ENCODE results near the gene B3GALT4. TPM values are rescaled to one million over a fixed set of nuclear protein-coding genes. Genes with fewer than 3 reads are reported as not detected.

Gene B3GALT4
- total and polyA plus RNA-seq, 2 donors: 9.0 to 14.9 TPM

- no peak overlapping the region for H3K4me3 ChIP-seq (ENCODE audit: low read length in 2 of 2)
- WGBS: 97% methylated on average over 8 of the region's 8 CpGs
- no peaks in the 10 kb centered on the region for H3K9me3 ChIP-seq (ENCODE audit: control insufficient read depth in 2 of 2, insufficient read depth in 1 of 2, low read length in 1 of 2)
- H3K36me3 ChIP-seq (ENCODE audit: control insufficient read depth in 2 of 2, insufficient read depth in 2 of 2, low read length in 1 of 2): peaks cover 38 to 63% of the 10 kb centered on the region in 2 donors
- H3K27ac ChIP-seq (ENCODE audit: low read depth in 1 of 2, low read length in 1 of 2): no peak overlapping the region
- no peak for DNase-seq (ENCODE audit: low read depth in 6 of 9, low spot score in 9 of 9)
- peaks cover under 1 to 5% of the 10 kb centered on the region in 2 donors for H3K4me1 ChIP-seq (ENCODE audit: control insufficient read depth in 2 of 2, insufficient read depth in 2 of 2, low read length in 2 of 2)
- no peaks in the 10 kb centered on the region for H3K27me3 ChIP-seq (ENCODE audit: control insufficient read depth in 2 of 2, insufficient read depth in 1 of 2, low read length in 1 of 2)
Measured at GRCh38 chr6:33305052-33305451, 28.1 kb downstream of the B3GALT4 start.

- no peaks in the 10 kb centered on the region for H3K27me3 ChIP-seq (ENCODE audit: control insufficient read depth in 2 of 2, insufficient read depth in 1 of 2, low read length in 1 of 2)
- WGBS: 96% methylated on average over 4 of the region's 4 CpGs
- no peak overlapping the region for H3K4me3 ChIP-seq (ENCODE audit: low read length in 2 of 2)
- peaks cover 40 to 70% of the 10 kb centered on the region in 2 donors for H3K36me3 ChIP-seq (ENCODE audit: control insufficient read depth in 2 of 2, insufficient read depth in 2 of 2, low read length in 1 of 2)
- H3K4me1 ChIP-seq (ENCODE audit: control insufficient read depth in 2 of 2, insufficient read depth in 2 of 2, low read length in 2 of 2): no peaks in the 10 kb centered on the region
- no peaks in the 10 kb centered on the region for H3K9me3 ChIP-seq (ENCODE audit: control insufficient read depth in 2 of 2, insufficient read depth in 1 of 2, low read length in 1 of 2)
- no peak overlapping the region for H3K27ac ChIP-seq (ENCODE audit: low read depth in 1 of 2, low read length in 1 of 2)
- no peak for DNase-seq (ENCODE audit: low read depth in 6 of 9, low spot score in 9 of 9)
Measured at GRCh38 chr6:33306356-33306755, 29.4 kb downstream of the B3GALT4 start.

GRCh38 chr6:33312361-33313104 is 35.6 kb downstream of the B3GALT4 start:
- peaks cover 16 to 34% of the 10 kb centered on the region in 2 donors for H3K4me1 ChIP-seq (ENCODE audit: control insufficient read depth in 2 of 2, insufficient read depth in 2 of 2, low read length in 2 of 2)
- H3K27ac ChIP-seq (ENCODE audit: low read depth in 1 of 2, low read length in 1 of 2): peak overlapping the region; percentile 92 to 98
- H3K9me3 ChIP-seq (ENCODE audit: control insufficient read depth in 2 of 2, insufficient read depth in 1 of 2, low read length in 1 of 2): peaks cover 0 to 4% of the 10 kb centered on the region in 2 donors
- H3K36me3 ChIP-seq (ENCODE audit: control insufficient read depth in 2 of 2, insufficient read depth in 2 of 2, low read length in 1 of 2): peaks cover 8 to 33% of the 10 kb centered on the region in 2 donors
- DNase-seq (ENCODE audit: low read depth in 6 of 9, low spot score in 9 of 9): peak in 7 of 9 donors; percentile 62 to 92 (median 79)
- H3K27me3 ChIP-seq (ENCODE audit: control insufficient read depth in 2 of 2, insufficient read depth in 1 of 2, low read length in 1 of 2): no peaks in the 10 kb centered on the region
- 20% methylated on average over 29 of the region's 29 CpGs for WGBS
- H3K4me3 ChIP-seq (ENCODE audit: low read length in 2 of 2): peak overlapping the region; percentile 65 to 94

GRCh38 chr6:33313105-33313708 is 36.3 kb downstream of the B3GALT4 start:
- WGBS: under 1% methylated on average over 33 of the region's 33 CpGs

GRCh38 chr6:33313709-33314514 is 37.0 kb downstream of the B3GALT4 start, which contains the start of gene TAPBP:
TSS of gene TAPBP (minus strand) at chr6:33314078. CDS start at chr6:33314041, 37 bp downstream.
- Histone ChIP-seq H3K4me3 (ENCODE audit: low read length in 2 of 2) (peak within 1 kb of the TSS; percentile 65 to 94), H3K36me3 (ENCODE audit: control insufficient read depth in 2 of 2, insufficient read depth in 2 of 2, low read length in 1 of 2) (peaks cover 5 to 31% of the 10 kb centered on the region in 2 donors), H3K4me1 (ENCODE audit: control insufficient read depth in 2 of 2, insufficient read depth in 2 of 2, low read length in 2 of 2) (peaks cover 16 to 43% of the 10 kb centered on the region in 2 donors), H3K27ac (ENCODE audit: low read depth in 1 of 2, low read length in 1 of 2) (peak within 1 kb of the TSS; percentile 92 to 98), H3K9me3 (ENCODE audit: control insufficient read depth in 2 of 2, insufficient read depth in 1 of 2, low read length in 1 of 2) (peaks cover 0 to 4% of the 10 kb centered on the region in 2 donors), H3K27me3 (ENCODE audit: control insufficient read depth in 2 of 2, insufficient read depth in 1 of 2, low read length in 1 of 2) (no peaks in the 10 kb centered on the region)
- DNase-seq (ENCODE audit: low read depth in 6 of 9, low spot score in 9 of 9): peak in 7 of 9 donors; percentile 56 to 90 (median 75)
- under 1% methylated on average over 47 of the region's 47 CpGs for WGBS

More at GRCh38 chr6:33313105-33313708, 36.3 kb downstream of the B3GALT4 start:
- DNase-seq (ENCODE audit: low read depth in 6 of 9, low spot score in 9 of 9): peak in 4 of 9 donors; percentile 33 to 69 (median 44)
- Histone ChIP-seq H3K4me1 (ENCODE audit: control insufficient read depth in 2 of 2, insufficient read depth in 2 of 2, low read length in 2 of 2) (peaks cover 16 to 36% of the 10 kb centered on the region in 2 donors), H3K4me3 (ENCODE audit: low read length in 2 of 2) (peak overlapping the region; percentile 65 to 94), H3K9me3 (ENCODE audit: control insufficient read depth in 2 of 2, insufficient read depth in 1 of 2, low read length in 1 of 2) (peaks cover 0 to 4% of the 10 kb centered on the region in 2 donors), H3K36me3 (ENCODE audit: control insufficient read depth in 2 of 2, insufficient read depth in 2 of 2, low read length in 1 of 2) (peaks cover 6 to 32% of the 10 kb centered on the region in 2 donors), H3K27ac (ENCODE audit: low read depth in 1 of 2, low read length in 1 of 2) (peak overlapping the region; percentile 92 to 98), H3K27me3 (ENCODE audit: control insufficient read depth in 2 of 2, insufficient read depth in 1 of 2, low read length in 1 of 2) (no peaks in the 10 kb centered on the region)

GRCh38 chr6:33314515-33314942 is 37.6 kb downstream of the B3GALT4 start:
- H3K36me3 ChIP-seq (ENCODE audit: control insufficient read depth in 2 of 2, insufficient read depth in 2 of 2, low read length in 1 of 2): peaks cover 11 to 33% of the 10 kb centered on the region in 2 donors
- H3K4me3 ChIP-seq (ENCODE audit: low read length in 2 of 2): peak overlapping the region; percentile 65 to 94
- H3K4me1 ChIP-seq (ENCODE audit: control insufficient read depth in 2 of 2, insufficient read depth in 2 of 2, low read length in 2 of 2): peaks cover 19 to 49% of the 10 kb centered on the region in 2 donors
- H3K27ac ChIP-seq (ENCODE audit: low read depth in 1 of 2, low read length in 1 of 2): peak overlapping the region; percentile 92 to 98
- no peaks in the 10 kb centered on the region for H3K27me3 ChIP-seq (ENCODE audit: control insufficient read depth in 2 of 2, insufficient read depth in 1 of 2, low read length in 1 of 2)
- DNase-seq (ENCODE audit: low read depth in 6 of 9, low spot score in 9 of 9): peak in 5 of 9 donors; percentile 42 to 82 (median 65)
- 8% methylated on average over 10 of the region's 10 CpGs for WGBS
- peaks cover 0 to 4% of the 10 kb centered on the region in 2 donors for H3K9me3 ChIP-seq (ENCODE audit: control insufficient read depth in 2 of 2, insufficient read depth in 1 of 2, low read length in 1 of 2)

- Histone ChIP-seq H3K36me3 (ENCODE audit: control insufficient read depth in 2 of 2, insufficient read depth in 2 of 2, low read length in 1 of 2) (peaks cover 17 to 35% of the 10 kb centered on the region in 2 donors), H3K4me3 (ENCODE audit: low read length in 2 of 2) (peak overlapping the region in 1 of 2 donors; percentile 94), H3K27me3 (ENCODE audit: control insufficient read depth in 2 of 2, insufficient read depth in 1 of 2, low read length in 1 of 2) (no peaks in the 10 kb centered on the region), H3K27ac (ENCODE audit: low read depth in 1 of 2, low read length in 1 of 2) (peak overlapping the region; percentile 32 to 98), H3K4me1 (ENCODE audit: control insufficient read depth in 2 of 2, insufficient read depth in 2 of 2, low read length in 2 of 2) (peaks cover 19 to 54% of the 10 kb centered on the region in 2 donors), H3K9me3 (ENCODE audit: control insufficient read depth in 2 of 2, insufficient read depth in 1 of 2, low read length in 1 of 2) (peaks cover 0 to 4% of the 10 kb centered on the region in 2 donors)
- no peak for DNase-seq (ENCODE audit: low read depth in 6 of 9, low spot score in 9 of 9)
- 71% methylated on average over 47 of the region's 47 CpGs for WGBS
Measured at GRCh38 chr6:33314943-33315792, 38.2 kb downstream of the B3GALT4 start.
